ENCODE data around the gene GABBR2. TPM values are rescaled to one million over a fixed set of nuclear protein-coding genes. Genes with fewer than 3 reads are reported as not detected.

GABBR2 gene
- total and polyA plus RNA-seq, 9 of the 15 experiments (the other 6 are each of a cell fraction or from before 2014, with no cell fraction given): 0.15 to 1.9 (median 0.32) TPM

- no peak for TF ChIP-seq VEZF1 (CRISPR knock-in tag; IDR thresholded peaks at IDR 0.05)
- no peak for TF ChIP-seq SIN3A (IDR thresholded peaks at IDR 0.05; ENCODE audit: borderline replicate concordance in 2 of 2, control insufficient read depth in 1 of 2, low read depth in 2 of 2, low read length in 2 of 2)
- peak; percentile 69 for TF ChIP-seq ZBTB40 (IDR thresholded peaks at IDR 0.05)
- no peak for TF ChIP-seq ZBTB40 (CRISPR knock-in tag; IDR thresholded peaks at IDR 0.05)
- TF ChIP-seq NFIC (IDR thresholded peaks at IDR 0.05): peak; percentile 65
- peak; percentile 41 for TF ChIP-seq RBBP5 (IDR thresholded peaks at IDR 0.05; ENCODE audit: borderline replicate concordance, insufficient read depth, low read length, poor library complexity, severe bottlenecking)
- TF ChIP-seq SMARCC2 (IDR thresholded peaks at IDR 0.05; ENCODE audit: low read depth): 0 out of 2 replicates have a peak, but pooled peaks have one; percentile 62
- TF ChIP-seq, protein P1, sequence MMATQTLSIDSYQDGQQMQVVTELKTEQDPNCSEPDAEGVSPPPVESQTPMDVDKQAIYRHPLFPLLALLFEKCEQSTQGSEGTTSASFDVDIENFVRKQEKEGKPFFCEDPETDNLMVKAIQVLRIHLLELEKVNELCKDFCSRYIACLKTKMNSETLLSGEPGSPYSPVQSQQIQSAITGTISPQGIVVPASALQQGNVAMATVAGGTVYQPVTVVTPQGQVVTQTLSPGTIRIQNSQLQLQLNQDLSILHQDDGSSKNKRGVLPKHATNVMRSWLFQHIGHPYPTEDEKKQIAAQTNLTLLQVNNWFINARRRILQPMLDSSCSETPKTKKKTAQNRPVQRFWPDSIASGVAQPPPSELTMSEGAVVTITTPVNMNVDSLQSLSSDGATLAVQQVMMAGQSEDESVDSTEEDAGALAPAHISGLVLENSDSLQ (IDR thresholded peaks at IDR 0.05): peak; percentile 24; the same call in 1 of the 2 replicates
- TF ChIP-seq ZNF316 (IDR thresholded peaks at IDR 0.05): peak; percentile 93
- TF ChIP-seq MEIS2 (IDR thresholded peaks at IDR 0.05; ENCODE audit: partially characterized antibody): peak; percentile 51
- peak; percentile 87 for TF ChIP-seq DPF2 (IDR thresholded peaks at IDR 0.05)
- TF ChIP-seq ETS2 (tag; IDR thresholded peaks at IDR 0.05; ENCODE audit: borderline replicate concordance, poor library complexity, severe bottlenecking): no peak
- TF ChIP-seq LEF1 (IDR thresholded peaks at IDR 0.05): peak; percentile 53; the same call in 1 of the 2 replicates
- TF ChIP-seq ZNF121 (CRISPR knock-in tag; conservative IDR thresholded peaks at IDR 0.05): no peak
- TF ChIP-seq ARID1B (IDR thresholded peaks at IDR 0.05): peak; percentile 90
These were observed 367.3 kb downstream of the GABBR2 start (continued) for GRCh38 chr9:98341157-98342097.

Data from K562 (cell line).